HG02852 (cell line): ENCODE results near the gene TMPRSS11E.
"Not testable (repeated sequence)": the region's sequence is repeated elsewhere in the genome, so short reads cannot be mapped to it uniquely, and the experiment has no call there.

Experiments
- ATAC-seq: cut with Tn5 transposase; IDR thresholded peaks from one replicate; pipeline ENCODE4 v1.9.1; 2021; ENCODE audit warnings: mild to moderate bottlenecking, moderate library complexity; ENCODE audit not compliant: unreplicated experiment

The TMPRSS11E gene

DNA sequence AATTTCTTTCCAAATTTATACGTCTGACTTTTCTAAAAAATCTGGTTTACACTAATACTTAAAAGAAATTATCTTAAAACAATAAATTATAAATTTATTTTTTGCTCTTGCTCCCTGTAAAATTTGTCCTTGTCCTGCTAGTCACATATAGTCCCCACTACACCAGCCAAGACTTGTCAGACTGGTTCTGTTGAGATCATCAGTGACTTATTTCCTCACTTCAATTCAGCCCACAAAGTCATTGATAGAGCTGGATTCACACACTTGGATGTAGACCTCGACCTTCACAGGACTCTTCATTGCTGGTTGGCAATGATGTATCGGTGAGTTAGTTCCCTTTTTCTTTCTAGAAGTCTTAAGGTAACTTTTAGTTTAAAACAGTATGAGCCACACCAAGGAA is at the start of gene TMPRSS11E:
TSS of gene TMPRSS11E (plus strand) at position 263 of the 400 bp plus-strand sequence. CDS start at position 313, 50 bp downstream.
- ATAC-seq, result no peak

- no peak for ATAC-seq
Observed at GRCh38 chr4:68399306-68399705, 48.0 kb upstream of the TMPRSS11E start.

DNA sequence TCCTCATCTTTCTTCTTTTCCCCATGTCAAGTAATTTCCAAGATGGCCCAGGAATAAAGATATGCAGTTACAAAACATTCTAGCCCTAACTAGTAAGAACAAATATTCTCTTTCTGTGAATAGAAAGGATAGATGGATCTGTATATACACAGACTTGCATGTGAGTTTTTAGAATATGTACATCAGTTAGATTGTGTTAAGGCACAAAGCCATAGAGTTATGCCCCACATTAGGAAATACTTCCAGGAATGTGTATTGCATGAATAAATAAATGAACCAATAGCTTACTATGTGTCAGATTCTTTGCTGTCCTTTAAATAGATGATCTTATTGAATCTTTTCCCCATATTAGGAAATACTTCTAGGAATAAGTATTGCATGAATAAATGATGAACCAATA is 46.0 kb upstream of the TMPRSS11E start:
- no peak for ATAC-seq

DNA sequence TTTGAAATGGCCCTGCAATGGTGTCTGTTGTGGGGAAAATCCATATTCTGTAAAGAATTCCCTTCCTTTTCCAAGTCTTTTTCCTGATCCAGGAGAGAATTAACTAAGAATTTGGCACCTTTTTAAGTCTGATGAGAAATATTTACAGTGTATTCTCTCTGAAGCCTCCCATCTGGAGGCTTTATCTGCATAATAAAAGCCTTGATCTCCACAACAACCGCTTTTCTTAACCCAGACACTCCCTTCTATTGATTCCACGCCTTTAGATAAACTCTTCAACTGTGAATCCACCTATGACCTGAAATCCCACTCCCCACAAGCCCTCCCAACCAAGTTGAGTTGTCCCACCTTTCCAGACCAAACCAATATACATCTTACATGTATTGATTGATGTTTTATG is 43.1 kb upstream of the TMPRSS11E start:
- ATAC-seq, result no peak

GRCh38 chr4:68405718-68406478 is 41.4 kb upstream of the TMPRSS11E start:
- not testable (repeated sequence) for ATAC-seq

DNA sequence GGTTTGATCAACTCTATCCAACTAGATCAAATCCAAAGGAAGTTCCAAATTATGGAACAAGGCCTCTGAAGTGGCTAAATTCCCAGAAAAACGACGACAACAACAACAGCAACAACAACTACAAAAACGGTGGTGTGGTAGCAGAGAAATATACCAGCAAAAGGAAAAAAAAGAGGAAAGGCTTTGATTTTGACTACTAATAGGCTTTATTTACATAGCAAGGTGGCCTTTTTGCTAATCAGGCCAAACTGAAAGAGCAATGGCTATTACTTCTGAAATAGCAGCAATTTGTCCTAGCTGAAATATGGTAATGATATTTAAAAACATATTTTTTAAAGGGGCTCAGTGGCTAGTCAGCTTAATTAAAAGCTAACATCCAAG is 40.8 kb upstream of the TMPRSS11E start:
- ATAC-seq, result no peak

GRCh38 chr4:68407015-68407867 is 40.0 kb upstream of the TMPRSS11E start:
- not testable (repeated sequence) for ATAC-seq

- ATAC-seq, result no peak
Observed at GRCh38 chr4:68407868-68408190, 39.4 kb upstream of the TMPRSS11E start.

GRCh38 chr4:68410149-68410548 is 37.1 kb upstream of the TMPRSS11E start:
- no peak for ATAC-seq

DNA sequence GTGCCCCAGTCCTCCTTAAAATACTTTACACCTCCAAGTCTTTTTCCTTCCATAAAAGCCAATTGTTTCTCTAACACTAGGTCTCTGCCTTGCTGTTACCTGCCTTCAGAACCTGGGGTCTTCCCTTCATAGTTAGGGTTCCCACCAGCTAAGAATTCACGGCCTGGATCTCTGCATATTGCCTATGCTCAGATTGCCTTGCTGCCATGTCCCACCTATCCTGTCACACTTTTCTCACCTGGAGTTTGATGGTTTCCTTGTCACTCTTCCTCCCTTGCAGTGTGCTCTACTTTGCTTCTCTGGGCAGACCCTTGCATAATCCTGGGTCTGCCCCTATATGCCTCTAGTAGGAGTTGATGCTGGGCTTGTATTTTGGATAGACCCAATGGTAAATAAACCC is 36.6 kb upstream of the TMPRSS11E start:
- no peak for ATAC-seq

GRCh38 chr4:68412031-68412430 is 35.2 kb upstream of the TMPRSS11E start:
- ATAC-seq, result not testable (repeated sequence)

- no peak for ATAC-seq
Observed at GRCh38 chr4:68416591-68416990, 30.7 kb upstream of the TMPRSS11E start.

- ATAC-seq, result no peak
Observed at GRCh38 chr4:68426516-68426915, 20.7 kb upstream of the TMPRSS11E start.

- ATAC-seq, result no peak
Observed at GRCh38 chr4:68430337-68430736, 16.9 kb upstream of the TMPRSS11E start.

DNA sequence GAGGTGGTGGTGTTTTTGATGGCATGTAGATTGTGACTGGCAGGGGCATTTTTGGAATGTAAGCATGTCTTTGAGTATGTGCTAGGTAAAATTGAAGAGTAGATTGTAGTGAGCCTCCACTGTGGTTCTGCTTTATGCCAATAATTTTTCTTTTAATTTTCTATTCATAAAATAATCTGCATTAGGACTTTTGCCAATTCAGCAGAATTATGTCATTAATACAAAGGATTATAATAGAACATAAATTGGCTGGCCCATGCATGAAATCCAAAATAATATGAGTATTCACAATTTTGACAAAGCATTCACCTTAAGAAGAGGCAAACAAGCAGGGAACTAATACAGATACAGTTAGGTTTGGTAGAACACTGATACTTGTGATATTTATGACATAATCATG is 14.9 kb upstream of the TMPRSS11E start:
- ATAC-seq, result no peak

DNA sequence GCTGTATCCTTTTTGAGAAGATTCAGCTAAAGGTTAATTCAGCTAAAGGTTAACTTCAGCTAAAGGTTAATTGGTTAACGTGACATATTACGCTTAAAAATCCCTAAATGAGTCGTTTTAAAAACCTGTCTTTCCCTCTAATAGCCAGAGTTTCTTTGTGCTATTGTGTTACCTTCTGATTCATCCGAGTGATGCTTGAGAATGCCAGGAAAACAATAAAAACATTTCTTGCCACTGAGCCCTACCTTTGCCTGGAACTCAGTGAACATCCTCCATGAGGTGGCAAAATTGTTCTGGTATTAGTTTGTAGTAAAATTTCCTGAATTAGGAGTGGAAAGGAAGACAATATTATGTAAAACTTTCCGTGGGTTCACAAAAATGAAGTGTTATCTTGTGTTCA is 13.7 kb upstream of the TMPRSS11E start:
- no peak for ATAC-seq

DNA sequence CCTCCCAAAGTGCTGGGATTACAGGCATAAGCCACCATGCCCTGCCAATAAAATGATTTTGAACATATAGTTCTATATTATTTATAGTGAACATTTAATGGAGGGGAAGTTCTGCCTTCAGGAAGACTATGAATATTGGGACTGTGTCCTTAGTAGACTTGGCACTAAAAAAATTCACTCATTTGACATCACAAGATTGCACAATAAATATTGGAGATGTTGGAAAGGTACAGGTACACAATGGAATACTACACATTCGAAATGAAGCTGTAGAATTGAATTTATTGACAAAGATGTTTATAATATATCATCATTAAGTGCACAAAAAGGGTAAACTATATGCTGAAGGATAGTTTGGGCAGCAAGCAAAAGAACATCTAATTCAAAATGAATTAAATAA is 13.0 kb upstream of the TMPRSS11E start:
- ATAC-seq, result no peak

- no peak for ATAC-seq
Observed at GRCh38 chr4:68434836-68435235, 12.4 kb upstream of the TMPRSS11E start.

DNA sequence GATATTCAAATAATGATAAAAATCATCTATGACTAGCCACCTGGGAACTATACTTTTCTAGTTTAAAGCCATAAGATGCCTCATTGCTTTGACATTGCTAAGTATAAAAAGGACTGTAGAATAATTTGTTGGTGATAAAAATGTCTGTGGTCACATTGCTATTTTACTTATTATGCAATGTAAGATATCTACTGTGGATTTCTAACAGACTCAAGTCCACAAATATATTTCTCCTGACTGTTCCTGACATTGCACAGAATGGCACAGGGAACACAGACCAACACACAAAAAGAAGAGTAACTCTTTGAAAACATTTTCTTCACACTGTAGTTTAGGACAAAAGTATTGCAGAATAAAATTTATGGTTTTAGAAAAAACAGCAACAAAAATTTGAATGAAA is 2.2 kb upstream of the TMPRSS11E start:
- no peak for ATAC-seq

- ATAC-seq, result peak; percentile 90
Observed at GRCh38 chr4:68451246-68452211, 4.3 kb downstream of the TMPRSS11E start.

GRCh38 chr4:68460085-68460484 is 12.8 kb downstream of the TMPRSS11E start:
- no peak for ATAC-seq
